K562 (cell line): ENCODE results near the gene CGN. TPM values are rescaled to one million over a fixed set of nuclear protein-coding genes. Genes with fewer than 3 reads are reported as not detected.
A peak's percentile ranks its signal among the peaks of the same experiment; 100 is the strongest.

Experiments used
- CBFA2T3 ChIP-seq: fragments of 450-650 bp; IDR thresholded peaks from 2 replicates; pipeline ENCODE4 v1.6.1; 2017
- CBX3 ChIP-seq, 2 experiments: IDR thresholded peaks; 1 replicate in 1 of 2; 2 replicates in 1 of 2; pipeline ENCODE4 v1.6.1; 2012; ENCODE audit warnings: inconsistent platforms in 2 of 2, low read length in 2 of 2, borderline replicate concordance in 1 of 2, control low read depth in 1 of 2
- ETV6 ChIP-seq, 3 experiments: fragments of 150-350 bp in 1 of 3; sonication (generic) in 1 of 3; formaldehyde crosslinking in 1 of 3; IDR thresholded peaks; 2 replicates each; pipeline versions ENCODE4 v1.6.1 to v1.8.0; 2014 to 2022; ENCODE audit warnings: borderline replicate concordance in 2 of 3, low read depth in 2 of 3, antibody characterized with exemption in 1 of 3, low read length in 1 of 3, mild to moderate bottlenecking in 1 of 3, missing genetic modification reagents in 1 of 3
- MAFF ChIP-seq: IDR thresholded peaks from 2 replicates; pipeline ENCODE4 v1.6.1; 2012; ENCODE audit warnings: low read length, improper control_type of control experiment
- MAZ ChIP-seq, 2 experiments: fragments of 450-650 bp in 1 of 2; sonication (generic) in 1 of 2; formaldehyde crosslinking; IDR thresholded peaks in 1 of 2; conservative IDR thresholded peaks in 1 of 2; 2 replicates each; pipeline versions ENCODE4 v1.4.0 to v1.5.0; 2020; ENCODE audit warnings: mild to moderate bottlenecking in 1 of 2, missing genetic modification reagents in 1 of 2
- PCBP2 ChIP-seq: fragments of 200-400 bp; formaldehyde crosslinking; IDR thresholded peaks from 2 replicates; pipeline ENCODE4 v1.6.1; 2018; ENCODE audit warnings: low read length, low read depth, mild to moderate bottlenecking, moderate library complexity; ENCODE audit not compliant: poor library complexity, severe bottlenecking
- RFX1 ChIP-seq: fragments of 450-650 bp; IDR thresholded peaks from 2 replicates; pipeline ENCODE4 v1.6.1; 2016; ENCODE audit warnings: mild to moderate bottlenecking, moderate library complexity
- SMARCC2 ChIP-seq: fragments of 450-650 bp; IDR thresholded peaks from 2 replicates; pipeline ENCODE4 v1.6.1; 2017; ENCODE audit warnings: antibody characterized with exemption, moderate library complexity, mild to moderate bottlenecking, low read depth
- TEAD1 ChIP-seq, 2 experiments: fragments of 450-650 bp in 1 of 2; sonication (generic) in 1 of 2; formaldehyde crosslinking; IDR thresholded peaks; 2 replicates each; pipeline versions ENCODE4 v1.4.0 to v1.8.0; 2020 to 2022; ENCODE audit warnings: mild to moderate bottlenecking in 2 of 2, missing genetic modification reagents in 1 of 2
- TFAM ChIP-seq: fragments of 250-450 bp; sonication (Bioruptor Pico); conservative IDR thresholded peaks from 2 replicates; pipeline ENCODE4 v1.5.0; 2021; ENCODE audit warnings: mild to moderate bottlenecking, moderate library complexity
- ZC3H8 ChIP-seq: fragments of 450-650 bp; IDR thresholded peaks from 2 replicates; pipeline ENCODE4 v1.6.1; 2017
- ZNF274 ChIP-seq: IDR thresholded peaks from 2 replicates; pipeline ENCODE4 v1.6.1; 2011; ENCODE audit warnings: low read depth, mild to moderate bottlenecking, low read length, moderate library complexity, borderline replicate concordance
- ZNF830 ChIP-seq: fragments of 250-450 bp; sonication (Bioruptor Pico); IDR thresholded peaks from 2 replicates; pipeline ENCODE4 v1.5.0; 2021; ENCODE audit warnings: mild to moderate bottlenecking
- polyA plus RNA-seq, 8 experiments: library from polyadenylated mRNA; depleted of rRNA in 4 of 8; stranded (reverse) in 5 of 8; unstranded in 3 of 8; fragments of >200 nt; fragmentation: Nextera tagmentation in 2 of 8; fragmentation: Illumina TruSeq in 1 of 8; extraction: Ambion mirVana in 2 of 8; extraction: Trizol in 1 of 8; gene quantifications; 2 replicates each; pipeline versions ENCODE4 v1.2.1 to v1.2.3, GENCODE V29; 2011 to 2014; ENCODE audit warnings: inconsistent platforms in 1 of 8, missing spikeins in 1 of 8
- total RNA-seq, 7 experiments: library from RNA; depleted of rRNA in 6 of 7; stranded (reverse); fragments of >200 nt in 6 of 7; fragmentation: Illumina TruSeq in 2 of 7; extraction: Trizol in 2 of 7; gene quantifications; 2 replicates each; pipeline versions ENCODE4 v1.2.1 to v1.2.3, GENCODE V29; 2011 to 2021; ENCODE audit warnings: low replicate concordance in 1 of 7
- TF ChIP-seq, protein P1 (sequence below): fragments of 250-450 bp; sonication (Bioruptor Pico); IDR thresholded peaks from 2 replicates; pipeline ENCODE4 v1.4.0; 2020
- TF ChIP-seq, protein P2 (sequence below): fragments of 450-650 bp; IDR thresholded peaks from 2 replicates; pipeline ENCODE4 v1.6.1; 2016; ENCODE audit warnings: low read depth, mild to moderate bottlenecking, moderate library complexity
- TF ChIP-seq, protein P3 (sequence below), 2 experiments: fragments of 450-650 bp; IDR thresholded peaks; 2 replicates each; pipeline ENCODE4 v1.6.1; 2016
- TF ChIP-seq, protein P4 (sequence below), 2 experiments: IDR thresholded peaks; 2 replicates each; pipeline ENCODE4 v1.6.1; 2012; ENCODE audit warnings: improper control_type of control experiment in 2 of 2, low read depth in 2 of 2, low read length in 2 of 2, borderline replicate concordance in 1 of 2

CGN gene
- total and polyA plus RNA-seq, 9 of the 15 experiments (the other 6 are each of a cell fraction or from before 2014, with no cell fraction given) = 0.03 to 1.4 (median 0.14) TPM; not detected in 2

DNA sequence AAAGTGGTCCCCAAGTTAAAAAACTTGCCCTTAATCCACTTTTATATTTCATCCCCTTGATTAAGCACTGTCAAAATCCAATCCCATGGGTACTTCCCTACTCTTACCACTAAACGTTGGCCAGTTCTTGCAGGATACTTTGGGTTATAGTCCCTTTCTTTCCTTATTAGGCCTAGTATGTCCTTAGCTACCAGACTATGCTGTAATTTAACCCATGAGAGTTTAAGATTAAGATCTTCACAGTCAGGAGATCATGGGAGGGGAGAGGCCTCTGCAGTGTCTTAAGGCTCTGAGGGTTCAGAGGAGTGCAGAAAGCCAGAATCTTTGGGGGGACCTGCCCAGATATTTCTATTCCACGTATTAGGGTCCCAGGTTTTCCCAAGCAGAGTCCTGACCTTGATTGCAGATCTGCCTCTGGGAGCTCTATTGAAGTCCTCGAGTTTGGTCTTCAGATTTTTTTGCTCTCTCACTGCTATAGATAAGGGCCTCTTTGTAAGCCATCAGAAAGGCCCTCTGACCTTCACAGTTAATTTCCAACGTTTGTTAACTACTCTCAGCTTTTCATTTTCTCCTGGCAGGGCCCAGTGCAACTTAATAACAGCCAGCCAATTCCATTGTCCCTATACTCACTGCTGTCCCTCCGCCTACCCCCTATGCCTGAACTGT, 9.0 kb upstream of the CGN start (continued):
- TF ChIP-seq, protein P1, sequence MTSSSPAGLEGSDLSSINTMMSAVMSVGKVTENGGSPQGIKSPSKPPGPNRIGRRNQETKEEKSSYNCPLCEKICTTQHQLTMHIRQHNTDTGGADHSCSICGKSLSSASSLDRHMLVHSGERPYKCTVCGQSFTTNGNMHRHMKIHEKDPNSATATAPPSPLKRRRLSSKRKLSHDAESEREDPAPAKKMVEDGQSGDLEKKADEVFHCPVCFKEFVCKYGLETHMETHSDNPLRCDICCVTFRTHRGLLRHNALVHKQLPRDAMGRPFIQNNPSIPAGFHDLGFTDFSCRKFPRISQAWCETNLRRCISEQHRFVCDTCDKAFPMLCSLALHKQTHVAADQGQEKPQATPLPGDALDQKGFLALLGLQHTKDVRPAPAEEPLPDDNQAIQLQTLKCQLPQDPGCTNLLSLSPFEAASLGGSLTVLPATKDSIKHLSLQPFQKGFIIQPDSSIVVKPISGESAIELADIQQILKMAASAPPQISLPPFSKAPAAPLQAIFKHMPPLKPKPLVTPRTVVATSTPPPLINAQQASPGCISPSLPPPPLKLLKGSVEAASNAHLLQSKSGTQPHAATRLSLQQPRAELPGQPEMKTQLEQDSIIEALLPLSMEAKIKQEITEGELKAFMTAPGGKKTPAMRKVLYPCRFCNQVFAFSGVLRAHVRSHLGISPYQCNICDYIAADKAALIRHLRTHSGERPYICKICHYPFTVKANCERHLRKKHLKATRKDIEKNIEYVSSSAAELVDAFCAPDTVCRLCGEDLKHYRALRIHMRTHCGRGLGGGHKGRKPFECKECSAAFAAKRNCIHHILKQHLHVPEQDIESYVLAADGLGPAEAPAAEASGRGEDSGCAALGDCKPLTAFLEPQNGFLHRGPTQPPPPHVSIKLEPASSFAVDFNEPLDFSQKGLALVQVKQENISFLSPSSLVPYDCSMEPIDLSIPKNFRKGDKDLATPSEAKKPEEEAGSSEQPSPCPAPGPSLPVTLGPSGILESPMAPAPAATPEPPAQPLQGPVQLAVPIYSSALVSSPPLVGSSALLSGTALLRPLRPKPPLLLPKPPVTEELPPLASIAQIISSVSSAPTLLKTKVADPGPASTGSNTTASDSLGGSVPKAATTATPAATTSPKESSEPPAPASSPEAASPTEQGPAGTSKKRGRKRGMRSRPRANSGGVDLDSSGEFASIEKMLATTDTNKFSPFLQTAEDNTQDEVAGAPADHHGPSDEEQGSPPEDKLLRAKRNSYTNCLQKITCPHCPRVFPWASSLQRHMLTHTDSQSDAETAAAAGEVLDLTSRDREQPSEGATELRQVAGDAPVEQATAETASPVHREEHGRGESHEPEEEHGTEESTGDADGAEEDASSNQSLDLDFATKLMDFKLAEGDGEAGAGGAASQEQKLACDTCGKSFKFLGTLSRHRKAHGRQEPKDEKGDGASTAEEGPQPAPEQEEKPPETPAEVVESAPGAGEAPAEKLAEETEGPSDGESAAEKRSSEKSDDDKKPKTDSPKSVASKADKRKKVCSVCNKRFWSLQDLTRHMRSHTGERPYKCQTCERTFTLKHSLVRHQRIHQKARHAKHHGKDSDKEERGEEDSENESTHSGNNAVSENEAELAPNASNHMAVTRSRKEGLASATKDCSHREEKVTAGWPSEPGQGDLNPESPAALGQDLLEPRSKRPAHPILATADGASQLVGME (CRISPR knock-in tag) = no peak
- TF ChIP-seq TEAD1 (CRISPR knock-in tag; IDR thresholded peaks at IDR 0.05) (peak in 1 of 2 experiments; percentile 15; a peak in 1 of 4 replicates), ETV6 (IDR thresholded peaks at IDR 0.05; ENCODE audit: borderline replicate concordance in 1 of 2, low read depth in 2 of 2, low read length in 1 of 2) (no peak), ETV6 (CRISPR knock-in tag; IDR thresholded peaks at IDR 0.05; ENCODE audit: borderline replicate concordance) (no peak), TFAM (no peak), RFX1 (no peak), CBFA2T3 (no peak), PCBP2 (no peak), ZNF830 (CRISPR knock-in tag) (no peak), CBX3 (IDR thresholded peaks at IDR 0.05; ENCODE audit: borderline replicate concordance in 1 of 2, low read length in 2 of 2) (no peak), SMARCC2 (no peak), MAFF (no peak), MAZ (CRISPR knock-in tag; conservative IDR thresholded peaks at IDR 0.05 in 1 of 2, IDR thresholded peaks at IDR 0.05 in 1 of 2) (0 out of 4 replicates have a peak, but pooled peaks of 1 of the 2 experiments have one; percentile 0), ZNF274 (no peak), ZC3H8 (no peak)
- TF ChIP-seq, protein P2, sequence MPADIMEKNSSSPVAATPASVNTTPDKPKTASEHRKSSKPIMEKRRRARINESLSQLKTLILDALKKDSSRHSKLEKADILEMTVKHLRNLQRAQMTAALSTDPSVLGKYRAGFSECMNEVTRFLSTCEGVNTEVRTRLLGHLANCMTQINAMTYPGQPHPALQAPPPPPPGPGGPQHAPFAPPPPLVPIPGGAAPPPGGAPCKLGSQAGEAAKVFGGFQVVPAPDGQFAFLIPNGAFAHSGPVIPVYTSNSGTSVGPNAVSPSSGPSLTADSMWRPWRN = no peak
- TF ChIP-seq, protein P3, sequence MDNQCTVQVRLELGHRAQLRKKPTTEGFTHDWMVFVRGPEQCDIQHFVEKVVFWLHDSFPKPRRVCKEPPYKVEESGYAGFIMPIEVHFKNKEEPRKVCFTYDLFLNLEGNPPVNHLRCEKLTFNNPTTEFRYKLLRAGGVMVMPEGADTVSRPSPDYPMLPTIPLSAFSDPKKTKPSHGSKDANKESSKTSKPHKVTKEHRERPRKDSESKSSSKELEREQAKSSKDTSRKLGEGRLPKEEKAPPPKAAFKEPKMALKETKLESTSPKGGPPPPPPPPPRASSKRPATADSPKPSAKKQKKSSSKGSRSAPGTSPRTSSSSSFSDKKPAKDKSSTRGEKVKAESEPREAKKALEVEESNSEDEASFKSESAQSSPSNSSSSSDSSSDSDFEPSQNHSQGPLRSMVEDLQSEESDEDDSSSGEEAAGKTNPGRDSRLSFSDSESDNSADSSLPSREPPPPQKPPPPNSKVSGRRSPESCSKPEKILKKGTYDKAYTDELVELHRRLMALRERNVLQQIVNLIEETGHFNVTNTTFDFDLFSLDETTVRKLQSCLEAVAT (IDR thresholded peaks at IDR 0.05) = no peak
- TF ChIP-seq, protein P4, sequence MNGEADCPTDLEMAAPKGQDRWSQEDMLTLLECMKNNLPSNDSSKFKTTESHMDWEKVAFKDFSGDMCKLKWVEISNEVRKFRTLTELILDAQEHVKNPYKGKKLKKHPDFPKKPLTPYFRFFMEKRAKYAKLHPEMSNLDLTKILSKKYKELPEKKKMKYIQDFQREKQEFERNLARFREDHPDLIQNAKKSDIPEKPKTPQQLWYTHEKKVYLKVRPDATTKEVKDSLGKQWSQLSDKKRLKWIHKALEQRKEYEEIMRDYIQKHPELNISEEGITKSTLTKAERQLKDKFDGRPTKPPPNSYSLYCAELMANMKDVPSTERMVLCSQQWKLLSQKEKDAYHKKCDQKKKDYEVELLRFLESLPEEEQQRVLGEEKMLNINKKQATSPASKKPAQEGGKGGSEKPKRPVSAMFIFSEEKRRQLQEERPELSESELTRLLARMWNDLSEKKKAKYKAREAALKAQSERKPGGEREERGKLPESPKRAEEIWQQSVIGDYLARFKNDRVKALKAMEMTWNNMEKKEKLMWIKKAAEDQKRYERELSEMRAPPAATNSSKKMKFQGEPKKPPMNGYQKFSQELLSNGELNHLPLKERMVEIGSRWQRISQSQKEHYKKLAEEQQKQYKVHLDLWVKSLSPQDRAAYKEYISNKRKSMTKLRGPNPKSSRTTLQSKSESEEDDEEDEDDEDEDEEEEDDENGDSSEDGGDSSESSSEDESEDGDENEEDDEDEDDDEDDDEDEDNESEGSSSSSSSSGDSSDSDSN (IDR thresholded peaks at IDR 0.05; ENCODE audit: borderline replicate concordance in 1 of 2, low read depth in 2 of 2, low read length in 2 of 2) = no peak
